ENCODE results near the gene NOC2L.

- TF ChIP-seq CTCF (IDR thresholded peaks at IDR 0.05) = no peak
- TF ChIP-seq POLR2AphosphoS5 (IDR thresholded peaks at IDR 0.05) = no peak
Measured at GRCh38 chr1:917466-918091, 41.5 kb downstream of the NOC2L start.
